GM19351 (cell line): Measurements from ENCODE around the gene KLHL21.

ENCODE experiments used
- ATAC-seq: cut with Tn5 transposase; IDR thresholded peaks from one replicate; pipeline ENCODE4 v1.9.1; 2021; ENCODE audit warnings: mild to moderate bottlenecking, moderate library complexity; ENCODE audit not compliant: unreplicated experiment

Gene KLHL21

DNA sequence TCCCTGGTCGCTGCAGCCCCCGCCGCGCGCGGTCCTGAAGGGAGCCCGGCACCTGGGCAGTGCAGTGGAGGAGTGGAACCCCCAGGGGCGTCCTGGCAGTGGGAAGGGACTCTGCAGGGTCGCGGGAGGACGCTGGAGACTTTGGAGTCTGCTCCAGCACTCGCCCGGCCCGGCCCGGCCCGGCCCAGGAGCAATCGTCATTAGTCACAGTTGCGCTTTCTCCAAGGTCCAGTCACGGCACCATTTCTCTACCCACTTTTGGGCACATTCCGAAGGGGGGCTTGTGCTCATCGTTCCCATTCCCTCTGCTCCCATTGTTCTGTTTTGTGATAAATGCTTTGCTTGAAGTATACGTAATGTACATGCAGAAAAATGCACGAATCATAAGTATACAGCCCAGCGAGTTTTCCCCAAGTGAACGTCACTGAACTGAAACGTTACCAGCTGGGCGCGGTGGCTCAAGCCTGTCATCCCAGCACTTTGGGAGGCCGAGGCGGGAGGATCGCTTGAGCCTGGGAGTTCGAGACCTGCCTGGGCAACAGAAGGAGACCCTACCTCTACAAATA, 23.0 kb upstream of the KLHL21 start:
- ATAC-seq = no peak

DNA sequence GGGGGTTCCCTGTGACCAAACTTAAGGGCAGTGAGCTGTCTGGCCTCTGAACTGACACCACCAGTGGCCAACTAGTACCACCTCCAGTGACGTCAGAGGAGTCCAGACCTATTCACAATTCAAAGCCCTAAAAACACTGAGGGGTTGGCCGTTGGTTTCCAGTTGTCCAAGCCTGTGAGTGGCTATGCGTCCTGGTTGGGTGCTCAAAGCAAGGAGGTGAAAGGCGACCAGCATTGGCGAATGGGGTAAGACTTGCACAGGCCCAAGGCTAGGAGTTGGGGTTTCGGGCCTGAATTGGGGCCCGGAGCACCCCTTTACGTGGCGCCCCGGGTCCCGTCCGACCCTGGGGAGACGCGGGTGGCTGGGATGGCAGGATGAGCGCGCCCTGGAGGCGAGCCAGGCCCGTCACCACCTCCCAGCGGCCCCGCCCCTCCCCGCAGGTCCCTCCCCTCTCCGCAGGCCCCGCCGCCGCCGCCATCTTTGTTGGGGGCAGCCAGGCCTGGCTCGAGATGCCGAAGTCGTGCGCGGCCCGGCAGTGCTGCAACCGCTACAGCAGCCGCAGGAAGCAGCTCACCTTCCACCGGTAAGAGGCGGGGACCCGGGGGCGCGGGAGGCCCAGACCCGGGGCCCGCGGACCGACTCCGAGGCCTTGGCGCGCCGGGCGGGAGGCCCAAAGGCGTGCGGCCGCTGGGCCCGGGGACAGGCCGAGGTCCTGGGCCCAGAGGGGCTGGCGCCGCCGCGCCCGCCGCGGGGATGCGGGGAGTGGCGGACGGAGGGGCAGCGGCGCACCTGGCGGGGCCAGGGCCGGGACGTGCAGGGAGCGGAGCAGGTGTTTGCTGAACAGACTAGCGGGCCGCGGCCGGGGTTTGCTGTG, 22.3 kb upstream of the KLHL21 start, which contains the start of gene THAP3:
Gene THAP3 (plus strand): TSS at position 159 of the 874 bp plus-strand sequence. CDS start 351 bp downstream, at position 510.
- peak; percentile 86 for ATAC-seq

DNA sequence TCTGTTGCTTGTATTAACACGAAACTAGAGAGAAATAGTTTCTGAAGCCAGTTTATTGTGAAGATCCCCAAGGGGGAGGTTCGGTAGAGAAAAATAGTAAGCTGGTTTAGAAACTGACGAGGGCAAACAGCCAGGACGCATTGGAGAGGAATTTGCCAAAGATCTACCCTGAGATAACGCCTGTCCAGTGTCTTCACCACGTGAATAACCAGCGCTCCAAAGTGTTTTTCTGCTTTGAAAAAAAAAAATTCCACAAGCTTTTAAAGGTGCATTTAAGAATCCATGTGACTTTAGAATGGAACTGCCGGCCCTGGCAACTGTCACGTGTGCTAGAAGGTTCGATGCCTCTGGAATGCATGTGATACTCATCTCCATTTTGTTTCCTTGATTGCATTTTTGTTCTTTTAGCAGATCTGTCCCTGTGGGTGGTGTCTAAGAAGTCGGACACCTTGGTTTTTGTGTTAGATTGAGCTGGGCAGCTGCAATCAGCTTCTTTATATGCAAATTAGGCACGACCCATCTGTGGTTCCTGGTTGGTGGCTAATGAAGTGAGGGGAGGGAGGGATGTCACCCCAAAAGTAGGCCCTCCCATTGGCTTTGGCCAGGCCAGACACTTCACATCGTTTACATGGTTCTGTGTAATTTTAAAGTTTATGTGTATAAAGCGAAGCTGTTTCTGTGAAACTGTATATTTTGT, 20.7 kb upstream of the KLHL21 start:
- ATAC-seq = no peak

DNA sequence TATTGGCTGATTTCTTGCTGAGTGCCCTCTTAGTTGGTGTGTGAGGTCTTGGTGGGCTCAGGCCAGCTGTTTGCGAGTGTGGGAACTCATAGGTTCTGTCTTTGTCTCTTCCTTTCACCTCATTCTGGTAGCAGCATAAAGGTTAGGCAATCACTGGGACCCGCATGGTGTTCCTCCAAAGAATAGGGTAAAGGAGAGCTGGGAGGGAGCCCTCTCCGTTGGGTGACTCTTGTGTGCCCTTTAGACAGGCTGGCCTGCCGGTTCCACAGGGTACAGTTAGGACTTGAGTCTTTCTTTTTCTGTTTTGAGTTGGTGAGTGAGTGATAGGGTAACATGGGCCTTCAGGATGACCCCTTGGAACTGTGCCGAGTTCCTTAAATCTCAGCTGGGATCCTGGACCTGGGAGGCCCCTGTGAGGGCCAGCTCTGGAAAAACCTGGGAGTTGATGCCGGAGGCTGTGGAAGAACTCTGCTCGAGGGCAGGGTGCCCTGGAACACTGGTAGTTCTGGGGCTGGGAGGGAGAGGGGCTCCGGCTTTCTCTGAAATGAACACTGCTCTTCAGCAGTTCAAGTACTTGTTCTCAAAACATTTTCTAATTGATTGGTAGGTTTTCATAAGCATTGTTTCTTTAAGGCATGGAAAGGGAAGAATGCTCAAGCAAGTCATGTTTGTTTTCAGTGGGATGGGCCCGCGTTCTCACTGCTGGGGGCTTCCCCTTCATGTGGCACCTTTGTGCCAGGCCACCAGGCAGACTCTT, 19.9 kb upstream of the KLHL21 start:
- no peak for ATAC-seq

DNA sequence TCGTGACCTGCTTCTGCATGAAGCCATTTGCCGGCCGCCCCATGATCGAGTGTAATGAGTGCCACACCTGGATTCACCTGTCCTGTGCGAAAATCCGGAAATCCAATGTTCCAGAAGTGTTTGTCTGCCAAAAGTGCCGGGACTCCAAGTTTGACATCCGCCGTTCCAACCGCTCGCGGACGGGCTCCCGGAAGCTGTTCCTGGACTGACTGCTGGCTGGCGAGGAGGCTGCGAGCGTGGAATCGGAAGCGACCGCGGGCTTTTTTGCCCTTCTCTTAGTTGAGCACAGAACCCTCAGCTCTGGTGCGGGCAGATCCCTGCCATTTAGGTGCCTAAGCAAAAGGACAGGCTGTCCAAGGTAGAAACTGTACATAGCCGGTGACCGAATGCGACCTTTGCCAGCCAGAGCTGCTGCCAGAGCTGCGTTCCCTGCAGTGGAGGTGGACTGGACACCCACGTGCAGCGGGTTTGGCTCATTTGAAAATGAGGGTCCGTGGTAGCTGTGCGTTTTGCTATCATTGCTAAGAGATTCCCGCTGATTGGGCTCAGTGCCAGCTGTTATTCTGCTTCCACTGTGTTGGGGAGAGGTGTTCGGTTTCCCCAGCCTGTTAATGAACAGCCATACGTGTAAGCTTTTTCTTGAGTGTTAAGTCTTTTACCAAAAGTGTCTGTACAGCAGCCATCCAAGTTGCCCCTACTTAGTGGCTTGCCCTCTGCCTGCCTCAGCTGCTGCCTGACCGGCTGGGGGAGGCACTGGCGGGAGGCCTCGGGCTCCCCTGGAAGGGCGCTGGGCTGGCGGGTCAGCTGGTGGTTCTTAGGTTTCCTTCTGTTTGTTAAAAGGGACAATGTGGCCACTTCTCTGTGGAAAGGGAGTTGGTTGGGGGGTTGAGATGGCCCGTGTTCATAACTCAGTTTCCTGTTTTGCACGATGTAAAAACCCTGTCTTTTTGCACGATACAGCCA, 19.0 kb upstream of the KLHL21 start:
- no peak for ATAC-seq

DNA sequence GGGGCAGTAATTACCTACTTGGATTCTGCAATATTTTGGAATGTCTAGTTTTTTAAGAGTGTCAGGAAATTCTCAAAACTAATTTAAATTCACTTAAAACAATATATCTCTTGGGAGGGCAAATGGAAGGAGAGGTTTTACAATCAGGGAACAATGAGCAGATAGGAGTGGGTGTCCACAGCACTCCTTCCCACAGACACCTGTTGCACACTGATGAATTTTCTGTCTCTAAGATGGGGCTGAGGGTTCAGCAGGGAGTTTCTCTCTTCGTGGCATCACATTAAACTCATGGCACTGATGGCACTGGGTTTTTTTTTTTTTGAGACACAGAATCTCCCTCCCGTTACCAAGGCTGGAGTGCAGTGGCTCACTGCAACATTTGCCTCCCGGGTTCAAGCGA, 16.4 kb upstream of the KLHL21 start:
- no peak for ATAC-seq

DNA sequence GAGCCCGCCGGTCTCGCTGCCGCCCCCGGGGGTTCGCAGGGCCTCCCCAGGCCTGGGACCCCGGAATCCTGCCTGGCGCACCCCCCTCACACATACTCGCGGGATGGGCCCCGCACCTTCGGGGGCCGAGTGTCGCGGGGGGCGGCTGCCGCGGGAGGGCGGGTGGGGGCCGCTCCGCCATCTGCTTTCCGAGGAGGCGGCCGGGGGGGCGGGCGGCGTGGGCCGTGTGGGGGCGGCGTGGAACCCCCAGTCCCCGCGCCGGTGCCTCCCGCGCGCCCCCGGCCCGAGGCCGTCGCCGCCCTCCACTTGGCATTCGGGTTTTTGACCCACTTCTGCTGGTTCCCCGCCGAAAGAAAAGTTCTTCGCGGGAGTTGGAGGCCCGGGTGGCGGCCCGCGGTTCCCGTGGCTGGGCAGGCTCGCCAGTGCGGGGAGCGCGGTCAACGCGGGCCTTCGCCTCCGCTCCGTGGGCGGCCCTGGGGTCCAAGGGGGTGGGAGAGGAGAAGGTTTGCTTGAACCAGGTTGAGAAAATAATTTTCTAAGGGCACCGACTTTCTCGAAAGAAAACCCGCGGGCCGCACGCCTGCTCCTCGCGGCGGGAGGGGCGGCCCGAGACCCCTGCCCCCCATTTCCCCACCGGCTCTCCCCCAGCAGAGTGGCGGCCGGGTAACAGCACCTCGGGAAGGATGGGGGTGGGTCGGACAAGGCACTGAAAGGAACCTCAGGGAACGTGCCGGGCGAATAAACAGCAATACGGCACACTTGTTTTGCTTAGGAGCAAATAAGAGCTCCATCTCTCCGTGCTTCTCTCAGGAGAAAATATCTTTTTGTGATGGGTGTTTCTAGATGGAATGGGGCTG, 12.5 kb upstream of the KLHL21 start:
- no peak for ATAC-seq

DNA sequence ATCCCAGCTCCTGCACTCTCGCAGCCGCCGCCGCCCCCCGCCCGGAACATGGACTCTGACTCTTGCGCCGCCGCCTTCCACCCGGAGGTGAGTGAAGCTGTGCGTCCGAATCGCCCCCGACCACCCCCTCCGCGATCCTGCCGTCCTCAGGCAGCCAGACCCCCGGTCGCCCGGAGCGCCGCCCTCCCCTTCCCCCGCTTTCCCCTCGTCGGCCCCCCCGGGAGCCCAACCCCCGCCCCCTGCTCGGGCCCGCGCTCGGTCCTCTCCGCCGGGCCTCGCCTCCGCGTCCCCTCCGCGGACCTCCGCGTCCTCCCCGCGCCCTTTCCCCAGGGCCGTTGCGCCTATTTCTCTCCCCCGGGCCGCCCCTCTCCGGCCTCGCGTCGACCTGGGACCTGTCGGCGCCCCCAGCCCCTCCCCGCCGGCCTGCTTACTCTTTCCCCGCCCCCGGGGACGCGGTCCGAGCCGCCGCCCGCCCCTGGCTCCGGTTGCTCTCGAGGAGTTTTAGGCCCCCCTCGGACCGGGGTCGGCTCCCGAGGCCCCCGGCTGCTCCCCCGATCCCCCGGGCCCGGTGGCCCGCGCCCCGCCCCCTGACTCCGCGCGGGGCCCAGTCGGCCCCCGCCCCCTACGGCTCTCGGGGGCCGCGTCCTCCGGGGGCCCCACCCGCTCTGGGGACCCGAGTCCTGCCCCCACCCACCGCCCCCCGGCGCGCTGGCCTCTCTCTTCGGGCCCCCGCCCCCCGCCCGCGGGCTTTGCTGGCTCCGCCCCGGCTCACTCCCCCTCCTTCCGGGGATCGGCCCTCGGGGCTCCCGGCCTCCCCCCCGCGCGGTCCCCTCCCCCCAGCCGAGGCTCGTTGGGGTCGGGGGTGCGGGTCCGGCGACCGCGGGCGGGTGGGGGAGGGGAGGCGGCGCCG, 11.6 kb upstream of the KLHL21 start:
- ATAC-seq = no peak

DNA sequence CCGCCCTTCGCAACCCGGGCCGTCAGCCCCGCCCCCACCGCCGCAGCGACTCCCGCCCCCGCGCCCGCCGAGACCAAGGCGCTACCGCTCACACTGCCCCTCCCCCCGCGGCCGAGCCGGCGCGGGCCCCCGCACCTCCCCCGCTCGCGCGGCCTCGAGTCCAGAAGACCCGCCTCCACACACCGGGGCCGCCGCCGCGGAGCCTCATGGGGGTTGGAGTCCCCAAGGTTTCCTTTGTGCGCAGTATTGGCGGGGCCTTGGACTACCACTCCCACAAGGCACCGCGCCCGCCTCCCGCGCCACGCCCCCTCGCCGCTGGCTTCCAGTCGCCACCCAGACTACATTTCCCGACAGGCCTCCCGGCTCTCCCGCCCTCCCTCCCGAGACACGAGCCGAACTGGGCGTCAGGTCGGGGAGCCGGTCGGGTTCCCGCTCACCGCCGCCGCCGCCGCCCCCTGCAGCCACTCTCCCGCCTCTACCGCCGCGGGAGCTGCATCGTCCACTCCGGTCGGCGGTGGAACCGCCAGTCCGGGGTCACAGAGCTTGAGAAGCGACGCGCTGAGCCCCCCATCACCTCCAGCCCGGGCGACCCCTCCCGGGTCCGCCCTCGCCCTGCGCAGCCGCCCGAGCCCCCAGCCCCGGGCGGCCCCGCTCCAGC, 10.8 kb upstream of the KLHL21 start, which contains the start of gene PHF13:
Gene PHF13 (plus strand): TSS at position 371 of the 658 bp plus-strand sequence. CDS start 336 bp downstream, outside the sequence.
- peak; percentile 88 for ATAC-seq

DNA sequence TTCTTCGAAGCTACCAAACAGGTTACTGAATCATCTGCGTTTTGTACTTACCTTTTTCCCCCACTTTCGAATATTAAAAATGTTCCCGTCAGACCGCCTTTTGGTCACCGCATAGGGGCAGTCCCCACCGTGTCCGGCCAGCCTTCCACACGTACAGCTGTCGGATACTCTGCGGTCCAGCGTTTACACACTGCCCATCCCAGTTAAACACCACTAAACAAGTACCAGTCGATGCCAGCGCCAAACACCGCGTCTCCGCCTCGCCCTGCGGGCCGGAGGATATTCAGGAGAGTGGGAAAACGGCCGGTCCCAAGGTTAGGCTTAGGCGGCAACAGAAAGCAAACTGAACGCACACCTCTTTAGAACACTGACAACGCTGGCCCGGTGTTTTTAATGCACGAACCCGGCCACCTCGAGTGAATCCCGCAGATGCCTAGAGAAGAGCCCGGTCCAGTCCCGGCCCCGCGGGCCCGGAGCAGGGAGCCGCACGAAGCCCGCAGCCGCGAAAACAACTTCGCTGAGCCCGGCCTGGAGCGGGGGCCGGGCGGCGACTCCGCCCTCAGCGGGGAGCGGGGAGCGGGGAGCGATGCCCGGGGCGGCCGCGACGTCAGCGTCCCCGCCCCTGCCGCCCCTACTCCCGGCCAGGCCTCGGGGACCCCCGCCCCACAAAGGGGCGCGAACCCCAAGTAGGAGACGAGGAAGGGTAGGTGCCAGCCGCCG, 10.1 kb upstream of the KLHL21 start:
- peak; percentile 33 for ATAC-seq

DNA sequence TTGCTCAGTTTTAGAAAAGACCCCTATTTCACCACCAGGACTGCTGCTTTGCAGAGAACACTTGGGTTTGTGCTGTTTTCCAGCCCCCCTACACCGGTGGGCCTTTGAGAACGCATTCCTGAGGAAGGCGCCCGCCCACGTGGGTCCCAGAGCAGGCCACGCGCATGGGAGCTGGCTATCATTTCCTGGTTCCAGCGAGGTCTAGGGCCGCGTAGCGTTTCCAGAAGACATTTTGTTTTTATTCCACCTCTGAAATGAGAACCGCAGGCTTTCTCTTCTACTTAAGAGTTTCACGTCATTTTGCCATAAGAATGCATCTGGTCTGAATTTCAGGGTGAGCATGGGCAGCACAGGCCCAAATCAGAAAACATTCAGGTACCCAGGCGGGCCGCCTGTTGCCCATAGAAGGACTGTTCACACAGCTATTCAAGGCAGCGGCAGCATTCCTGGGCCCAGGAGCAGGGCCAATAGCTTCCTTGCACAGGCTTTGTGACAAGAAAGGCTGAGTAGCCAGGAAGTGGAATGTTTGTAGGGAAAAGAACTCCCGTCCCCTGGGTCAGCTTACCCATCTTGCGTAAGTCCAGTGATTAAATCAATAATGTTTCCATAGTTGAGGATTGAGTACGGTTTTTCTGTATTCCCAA, 1.4 kb upstream of the KLHL21 start:
- no peak for ATAC-seq

DNA sequence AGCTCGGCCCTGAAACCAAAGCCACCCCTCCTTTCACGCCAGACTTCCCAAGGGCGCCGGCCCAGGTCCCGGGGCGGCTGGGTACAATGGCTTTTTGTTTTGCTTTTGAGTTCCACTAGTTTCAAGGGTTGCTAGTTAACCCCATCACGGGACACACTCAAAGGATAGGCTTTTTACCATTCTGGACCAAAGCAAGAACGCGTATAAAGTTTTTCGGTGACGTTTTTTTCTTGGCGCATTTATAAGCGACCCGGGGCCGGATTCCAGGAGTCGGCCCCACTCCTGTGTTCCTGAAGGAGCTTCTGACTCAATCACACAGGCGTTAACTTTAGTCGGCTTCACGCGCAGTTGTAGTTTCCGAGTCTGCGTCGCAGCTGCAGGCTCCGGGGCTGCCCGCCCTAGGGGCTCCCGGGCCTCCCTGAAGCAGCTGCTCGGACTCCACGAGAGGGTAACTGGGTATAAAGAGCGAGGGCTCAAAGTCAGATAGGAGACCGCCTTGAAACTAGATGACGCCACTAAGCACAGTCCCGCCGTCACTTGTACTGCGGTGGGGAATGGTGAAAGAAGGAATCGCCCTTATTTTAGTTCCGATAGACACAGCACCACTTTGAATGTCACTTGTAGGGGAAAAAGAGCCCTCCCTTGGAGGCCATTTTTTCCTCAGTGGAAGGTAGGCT, 707 bp upstream of the KLHL21 start:
- ATAC-seq = peak; percentile 29

DNA sequence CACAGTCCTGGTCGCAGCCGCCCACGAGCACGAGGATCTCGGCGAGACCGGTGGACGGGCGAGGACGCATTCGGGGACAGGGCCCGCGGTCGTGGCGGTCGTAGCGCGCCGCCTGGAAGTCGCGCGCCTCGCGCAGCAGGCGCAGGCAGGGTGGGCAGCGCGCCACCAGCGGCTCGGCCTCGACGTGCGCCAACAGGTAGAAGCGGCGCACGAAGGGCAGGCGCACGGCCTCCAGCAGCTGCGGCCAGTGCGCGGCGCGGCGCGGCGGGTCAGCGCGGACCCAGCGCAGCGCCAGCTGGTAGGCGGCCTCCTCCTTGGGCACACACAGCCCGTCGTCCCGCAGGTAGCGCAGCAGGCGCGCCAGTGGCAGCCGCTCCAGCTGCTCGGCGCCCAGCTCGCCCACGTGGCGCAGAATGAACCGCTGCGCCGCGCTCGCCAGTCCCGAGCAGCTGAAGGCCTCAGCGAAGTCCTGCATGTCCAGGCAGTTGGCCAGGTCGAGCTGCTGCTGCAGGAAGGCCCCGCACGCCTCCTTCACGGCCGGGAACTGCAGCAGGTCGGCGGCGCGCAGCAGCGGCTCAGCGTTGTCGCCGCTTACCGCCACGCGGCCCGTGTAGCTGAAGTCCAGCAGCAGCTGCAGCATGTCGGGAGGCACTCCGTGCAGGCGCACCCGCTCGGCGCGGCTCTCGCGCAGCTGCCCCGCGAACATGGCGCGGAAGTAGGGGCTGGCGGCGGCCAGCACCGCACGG, 573 bp downstream of the KLHL21 start:
- peak; percentile 26 for ATAC-seq

DNA sequence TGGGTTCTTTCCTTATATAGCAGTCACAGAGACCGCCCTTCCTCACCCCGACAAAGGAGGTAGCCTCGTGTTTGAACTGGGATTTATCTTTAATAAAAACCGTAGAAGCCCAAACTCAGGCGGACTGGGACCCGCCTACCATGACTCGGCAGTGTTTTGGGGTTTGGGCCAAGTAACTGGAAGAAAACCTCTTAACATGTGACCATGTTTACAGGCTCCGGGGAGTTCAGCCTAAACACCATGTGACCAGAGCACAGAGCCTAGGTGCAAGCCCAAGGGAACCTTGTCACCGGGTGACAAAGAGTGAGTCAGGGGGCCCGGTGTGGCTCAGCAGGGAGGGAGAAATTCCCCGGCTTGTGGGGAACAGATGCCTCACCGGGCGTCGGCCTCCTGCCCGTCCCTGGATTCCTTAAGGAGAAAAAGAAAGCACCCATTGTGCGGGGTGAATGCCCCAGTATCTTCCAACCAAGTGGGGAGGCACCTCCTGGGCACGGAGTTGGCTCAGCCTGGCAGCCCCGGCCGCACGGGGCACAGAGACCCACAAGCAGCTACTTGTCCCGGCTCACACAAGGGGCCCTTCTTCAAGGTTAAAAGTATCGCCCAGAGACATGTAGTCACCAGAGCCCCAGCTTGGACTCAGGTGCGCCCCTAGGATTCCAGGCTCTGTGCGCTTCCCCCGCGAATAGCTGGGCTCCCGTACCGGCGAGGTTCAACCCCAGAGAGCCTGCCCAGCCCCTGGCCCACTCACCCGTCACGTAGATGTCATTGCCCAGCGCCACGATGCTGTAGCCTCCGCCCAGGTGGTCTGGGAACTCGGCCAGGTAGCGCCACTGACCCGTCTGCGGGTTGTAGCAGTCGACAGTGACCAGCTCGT, 1.4 kb downstream of the KLHL21 start:
- ATAC-seq = peak; percentile 42
